ENCODE measurements around the gene PDZD7. TPM values are rescaled to one million over a fixed set of nuclear protein-coding genes. Genes with fewer than 3 reads are reported as not detected.

The PDZD7 gene
- total and polyA plus RNA-seq, 2 donors (not counting 3 experiments of a cell fraction or from before 2014, with no cell fraction given), result 0.41 to 1.6 TPM

GRCh38 chr10:101027106-101027720, 3.7 kb downstream of the PDZD7 start:
- ChIA-PET POLR2A (no interaction called here), CTCF (interaction anchor here (0.6 to 6.3 kb wide), 11 partner anchors 11 to 58 kb away, joined by 3 to 66 read pairs (median 6); partner anchors contain the start of genes LZTS2 and SEMA4G)
- no peak for FAIRE-seq
- no peaks in the 10 kb centered on the region for H3K79me2 ChIP-seq (ENCODE audit: control insufficient read depth, insufficient read depth, low read length)
- no peak for TF ChIP-seq POLR2A (IDR thresholded peaks at IDR 0.05; ENCODE audit: low read depth, low read length)
- no peak for TF ChIP-seq MAX (IDR thresholded peaks at IDR 0.05; ENCODE audit: insufficient read depth, insufficient read length)
- no peak for TF ChIP-seq JUN (IDR thresholded peaks at IDR 0.05; ENCODE audit: borderline replicate concordance, insufficient read depth, insufficient read length, low read depth)
- no peak for TF ChIP-seq FOS (IDR thresholded peaks at IDR 0.05; ENCODE audit: borderline replicate concordance, insufficient read depth, low read length)
- no peak for TF ChIP-seq CTCF (IDR thresholded peaks at IDR 0.05; ENCODE audit: extremely low read depth in 1 of 2, insufficient read depth in 1 of 2, low read depth in 1 of 2, low read length in 2 of 2)
- no peak for TF ChIP-seq EZH2 (IDR thresholded peaks at IDR 0.05; ENCODE audit: borderline replicate concordance, low read depth, low read length, severe bottlenecking)
- no peak for TF ChIP-seq GATA2 (IDR thresholded peaks at IDR 0.05; ENCODE audit: insufficient read depth, insufficient read length, low read depth, low read length)
- no peak for TF ChIP-seq POLR2AphosphoS5 (IDR thresholded peaks at IDR 0.05; ENCODE audit: insufficient read depth, low read depth, low read length)
- H3K4me2 ChIP-seq (ENCODE audit: insufficient read depth, low read length), result no peak overlapping the region
- no TSS peak for BruUV-seq (replicated peaks)
- DNase-seq (ENCODE audit: low read depth, low spot score), result no peak
- H3K9me3 ChIP-seq (replicated peaks; ENCODE audit: control insufficient read depth, insufficient read depth, low read length), result no peaks in the 10 kb centered on the region
- no peak overlapping the region for H3K4me3 ChIP-seq (replicated peaks in 1 of 3; ENCODE audit: insufficient read depth in 1 of 3, low read depth in 1 of 3, low read length in 3 of 3)
- H3K9me1 ChIP-seq (replicated peaks; ENCODE audit: control insufficient read depth, extremely low read depth, insufficient read depth, low read length), result no peaks in the 10 kb centered on the region
- H4K20me1 ChIP-seq (replicated peaks; ENCODE audit: control insufficient read depth, extremely low read depth, insufficient read depth, low read length), result no peaks in the 10 kb centered on the region
- intact Hi-C loops (cut with micrococcal nuclease) (no loop called here), dilution Hi-C loops (cut with MboI; ENCODE audit: extremely low pct_ligation_motif_present, low sequenced_read_pairs) (no loop called here)
- no peak overlapping the region for H3K9ac ChIP-seq (replicated peaks; ENCODE audit: extremely low read depth, insufficient read depth, low read length)
- H2AFZ ChIP-seq (ENCODE audit: low read depth, low read length), result no peak overlapping the region
- no peak overlapping the region for H3K27ac ChIP-seq (ENCODE audit: insufficient read depth, low read depth, low read length)
- H3K4me1 ChIP-seq (ENCODE audit: control insufficient read depth, extremely low read depth, insufficient read depth, low read length), result peaks cover 9% of the 10 kb centered on the region
- peaks cover 0 to 9% of the 10 kb centered on the region in 2 experiments for H3K27me3 ChIP-seq (ENCODE audit: control insufficient read depth in 2 of 2, insufficient read depth in 2 of 2, low read length in 2 of 2)
- no peaks in the 10 kb centered on the region for H3K36me3 ChIP-seq (ENCODE audit: control insufficient read depth in 2 of 2, extremely low read depth in 1 of 2, insufficient read depth in 2 of 2, low read length in 2 of 2)

Measured in endothelial cell of umbilical vein (primary cell).